ENCODE data around the gene FBXO41.

The FBXO41 gene

DNA sequence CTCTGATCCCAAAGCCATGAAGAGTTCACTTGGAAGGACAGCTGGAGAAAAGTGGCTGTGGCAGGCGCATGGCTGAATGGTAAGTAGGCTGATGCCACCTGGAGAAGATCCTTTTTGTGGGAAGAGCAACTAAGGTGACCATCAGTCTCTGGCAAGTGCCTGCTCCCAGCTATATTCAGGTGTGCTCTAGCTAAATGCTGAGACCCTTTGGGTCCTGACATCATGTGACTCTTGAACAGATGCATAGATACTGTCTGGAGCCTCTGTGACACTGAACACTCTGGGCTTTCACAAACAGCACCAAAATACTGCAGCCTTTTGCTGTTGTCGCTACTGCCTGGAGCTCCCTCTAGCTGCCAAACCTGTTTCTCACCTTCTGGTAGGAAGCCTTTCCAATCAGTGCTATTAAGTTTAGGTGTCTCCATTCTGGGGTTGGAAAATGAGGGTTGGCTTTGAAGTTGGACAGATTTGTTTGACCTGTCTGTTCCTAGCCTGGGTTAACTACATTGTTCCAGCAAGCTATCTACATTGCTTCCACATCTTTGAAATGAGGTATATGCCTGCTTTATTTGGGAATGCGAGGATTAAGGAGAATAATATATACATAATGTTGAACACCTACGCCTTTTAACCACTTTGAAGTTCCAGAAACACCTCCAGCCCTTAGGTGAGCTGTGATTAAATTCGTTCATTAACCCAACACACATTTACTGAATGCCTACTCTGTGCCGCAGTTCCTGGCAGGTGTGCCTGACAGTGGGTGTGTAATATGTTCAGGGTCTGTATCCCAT, 6.0 kb upstream of the FBXO41 start:
- peak; percentile 51 for DNase-seq (ENCODE audit: low read depth)
- H3K4me3 ChIP-seq (replicated peaks; ENCODE audit: low read depth, low read length), result no peak overlapping the region

DNA sequence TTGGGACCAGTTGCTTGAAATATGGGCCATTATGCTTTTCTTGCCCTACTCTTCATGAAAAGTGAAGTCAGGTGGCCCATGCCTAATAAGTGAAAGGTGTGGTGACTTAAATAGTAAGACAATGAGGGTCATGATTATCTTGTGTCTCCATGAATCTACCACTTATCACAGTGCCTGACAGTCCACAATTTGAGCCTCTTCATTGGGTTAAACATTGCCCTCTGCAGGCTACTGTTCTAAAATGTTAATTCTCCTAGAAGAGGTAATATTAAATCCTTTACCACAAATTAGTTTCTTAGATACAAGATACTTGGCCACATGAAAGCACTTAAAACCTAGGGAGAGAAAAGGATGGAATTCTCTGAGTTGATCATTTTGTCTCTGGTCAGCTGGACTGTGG, 5.0 kb upstream of the FBXO41 start:
- TF ChIP-seq, protein P1, sequence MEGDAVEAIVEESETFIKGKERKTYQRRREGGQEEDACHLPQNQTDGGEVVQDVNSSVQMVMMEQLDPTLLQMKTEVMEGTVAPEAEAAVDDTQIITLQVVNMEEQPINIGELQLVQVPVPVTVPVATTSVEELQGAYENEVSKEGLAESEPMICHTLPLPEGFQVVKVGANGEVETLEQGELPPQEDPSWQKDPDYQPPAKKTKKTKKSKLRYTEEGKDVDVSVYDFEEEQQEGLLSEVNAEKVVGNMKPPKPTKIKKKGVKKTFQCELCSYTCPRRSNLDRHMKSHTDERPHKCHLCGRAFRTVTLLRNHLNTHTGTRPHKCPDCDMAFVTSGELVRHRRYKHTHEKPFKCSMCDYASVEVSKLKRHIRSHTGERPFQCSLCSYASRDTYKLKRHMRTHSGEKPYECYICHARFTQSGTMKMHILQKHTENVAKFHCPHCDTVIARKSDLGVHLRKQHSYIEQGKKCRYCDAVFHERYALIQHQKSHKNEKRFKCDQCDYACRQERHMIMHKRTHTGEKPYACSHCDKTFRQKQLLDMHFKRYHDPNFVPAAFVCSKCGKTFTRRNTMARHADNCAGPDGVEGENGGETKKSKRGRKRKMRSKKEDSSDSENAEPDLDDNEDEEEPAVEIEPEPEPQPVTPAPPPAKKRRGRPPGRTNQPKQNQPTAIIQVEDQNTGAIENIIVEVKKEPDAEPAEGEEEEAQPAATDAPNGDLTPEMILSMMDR (IDR thresholded peaks at IDR 0.05; ENCODE audit: low read length, missing control alignments), result no peak
- H3K4me3 ChIP-seq (replicated peaks; ENCODE audit: low read depth, low read length), result no peak overlapping the region
- no peak for DNase-seq (ENCODE audit: low read depth)

More for the DNA sequence above, 6.0 kb upstream of the FBXO41 start:
- TF ChIP-seq, protein P1 (IDR thresholded peaks at IDR 0.05; ENCODE audit: low read length, missing control alignments), result peak; percentile 86

DNA sequence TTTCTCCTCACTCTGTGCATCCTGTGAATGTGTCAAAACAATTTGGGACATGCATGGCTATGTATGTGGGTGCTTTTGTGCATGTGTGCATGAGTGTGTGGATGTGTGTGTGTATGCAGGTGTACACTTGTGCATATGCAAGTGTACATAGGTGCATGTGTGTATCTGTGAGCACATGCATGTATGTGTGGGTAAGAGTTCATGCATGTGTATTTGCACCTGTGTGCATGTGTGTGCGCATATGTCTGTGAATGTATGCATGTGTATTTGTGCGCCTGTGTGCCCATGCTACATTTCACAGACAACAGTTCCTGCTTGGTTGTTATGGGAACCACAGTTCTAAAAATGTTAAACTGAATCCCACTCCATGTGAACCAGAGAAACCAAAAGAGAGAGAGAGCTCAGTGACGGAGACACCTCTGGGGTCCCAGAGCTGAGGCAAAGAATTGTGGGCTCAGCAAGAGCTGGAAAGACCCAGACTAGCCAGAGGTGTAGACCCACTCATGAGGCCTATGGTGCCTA, 1.9 kb upstream of the FBXO41 start:
- TF ChIP-seq, protein P1 (IDR thresholded peaks at IDR 0.05; ENCODE audit: low read length, missing control alignments), result no peak
- DNase-seq (ENCODE audit: low read depth), result no peak
- no peak overlapping the region for H3K4me3 ChIP-seq (replicated peaks; ENCODE audit: low read depth, low read length)

DNA sequence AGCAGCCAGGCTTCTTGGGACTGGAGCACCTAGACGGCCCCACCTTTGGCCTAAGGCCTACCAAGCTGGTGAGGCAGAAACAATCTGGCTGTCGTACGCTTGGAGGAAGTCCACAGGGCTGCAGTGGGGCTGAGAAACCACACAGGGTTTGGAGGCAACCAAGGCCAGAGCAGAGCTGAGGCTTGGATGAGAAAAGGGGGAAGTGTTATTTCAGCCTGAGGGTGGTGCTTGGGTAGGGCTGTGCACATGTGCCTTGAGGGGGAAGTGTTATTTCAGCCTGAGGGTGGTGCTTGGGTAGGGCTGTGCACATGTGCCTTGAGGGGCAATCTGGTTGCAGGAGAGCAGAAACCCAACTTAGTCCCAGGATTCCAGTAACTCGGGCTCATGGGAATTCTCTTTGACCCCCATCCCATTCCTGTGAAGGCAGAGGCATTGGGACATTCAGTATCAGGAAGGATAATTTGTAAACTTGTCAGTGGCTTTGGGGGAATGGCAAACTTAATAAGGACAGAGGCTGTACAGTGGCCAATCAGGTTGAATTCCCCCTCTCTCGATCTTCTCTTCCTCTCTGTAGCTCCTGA, 971 bp upstream of the FBXO41 start:
- H3K4me3 ChIP-seq (replicated peaks; ENCODE audit: low read depth, low read length), result no peak overlapping the region
- DNase-seq (ENCODE audit: low read depth), result no peak
- TF ChIP-seq, protein P1 (IDR thresholded peaks at IDR 0.05; ENCODE audit: low read length, missing control alignments), result no peak

DNA sequence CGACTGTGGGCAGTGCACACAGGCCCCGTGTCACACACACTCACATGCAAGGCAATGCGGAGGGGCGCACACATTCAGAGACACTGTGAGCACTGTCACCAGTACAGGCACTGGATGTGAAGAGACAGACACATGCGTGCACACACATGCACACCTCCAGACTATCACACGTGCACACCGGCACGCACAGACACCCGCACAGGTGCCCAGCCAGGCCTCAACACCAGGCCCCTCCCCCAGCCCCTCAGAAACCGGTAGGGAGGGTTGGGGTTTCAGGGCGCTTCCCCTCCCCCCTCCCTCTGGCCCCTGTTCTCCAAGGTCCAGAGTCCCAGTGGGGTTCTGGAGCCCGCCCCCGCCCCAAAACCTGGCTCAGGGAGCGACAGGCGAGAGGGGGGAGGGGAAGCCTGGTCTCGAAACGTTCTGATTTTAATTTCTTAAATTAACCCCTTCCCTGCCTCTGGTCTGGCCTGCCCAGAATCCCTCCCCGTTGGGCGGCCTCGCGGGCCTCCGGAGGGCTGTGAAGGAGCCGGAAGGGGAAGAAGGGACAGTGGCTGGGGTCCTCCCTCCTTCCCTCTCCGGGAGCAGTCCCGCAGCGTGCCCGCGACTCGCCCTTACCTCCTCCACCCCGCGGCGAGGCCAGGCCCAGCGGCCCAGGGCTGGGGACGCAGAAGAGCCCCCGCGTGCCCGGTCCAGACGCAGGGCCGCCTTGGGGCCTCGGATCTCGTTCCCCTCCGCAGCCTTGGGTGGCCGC, 558 bp downstream of the FBXO41 start:
- H3K4me3 ChIP-seq (replicated peaks; ENCODE audit: low read depth, low read length), result peak overlapping the region; percentile 65
- no peak for DNase-seq (ENCODE audit: low read depth)
- TF ChIP-seq, protein P1 (IDR thresholded peaks at IDR 0.05; ENCODE audit: low read length, missing control alignments), result no peak

DNA sequence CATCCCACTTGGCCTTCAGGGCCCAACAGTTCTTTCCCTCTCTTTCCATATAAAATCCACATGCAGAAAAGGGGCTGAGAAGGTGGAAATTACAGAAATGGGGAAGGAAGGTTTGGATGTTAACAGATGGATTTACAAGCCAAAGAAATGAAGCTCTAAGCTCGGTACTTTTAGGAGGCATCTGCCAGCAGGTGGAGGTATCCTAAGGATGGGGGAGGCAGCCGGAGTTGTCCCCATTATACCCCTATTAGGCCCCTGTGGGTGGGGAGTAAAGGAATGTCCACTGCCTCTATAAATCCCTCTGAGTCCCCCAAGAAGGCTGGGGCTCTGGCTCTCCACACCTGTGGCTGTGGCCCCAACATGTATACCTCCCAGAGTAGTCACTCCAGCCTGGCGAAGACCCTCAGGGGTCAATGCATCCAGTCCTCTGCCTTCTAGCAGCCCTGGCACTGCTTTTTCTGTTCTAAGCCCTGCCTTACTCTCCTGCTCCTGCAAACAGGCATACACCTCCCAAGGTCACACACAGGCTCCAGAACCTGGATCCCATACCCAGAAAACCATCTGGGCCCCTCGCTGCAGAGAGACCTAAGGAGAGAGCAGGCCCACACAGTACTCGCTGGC, 1.2 kb downstream of the FBXO41 start:
- TF ChIP-seq, protein P1 (IDR thresholded peaks at IDR 0.05; ENCODE audit: low read length, missing control alignments), result no peak
- DNase-seq (ENCODE audit: low read depth), result no peak
- H3K4me3 ChIP-seq (replicated peaks; ENCODE audit: low read depth, low read length), result peak overlapping the region; percentile 65
